ENCODE measurements around the gene DUSP22. TPM values are rescaled to one million over a fixed set of nuclear protein-coding genes. Genes with fewer than 3 reads are reported as not detected.

The DUSP22 gene
- total RNA-seq, 1 donor: 43.4 TPM

GRCh38 chr6:296151-297122, 4.2 kb downstream of the DUSP22 start:
- DNase-seq (ENCODE audit: low read depth in 2 of 3, low spot score in 2 of 3): peak in 2 of 3 donors; percentile 53 to 57

GRCh38 chr6:297571-298232, 5.4 kb downstream of the DUSP22 start:
- peak in 2 of 3 donors; percentile 40 to 63 for DNase-seq (ENCODE audit: low read depth in 2 of 3, low spot score in 2 of 3)

GRCh38 chr6:298233-299103, 6.2 kb downstream of the DUSP22 start:
- peak in 2 of 3 donors; percentile 56 to 66 for DNase-seq (ENCODE audit: low read depth in 2 of 3, low spot score in 2 of 3)

- DNase-seq (ENCODE audit: low read depth in 2 of 3, low spot score in 2 of 3): no peak
These were observed 7.1 kb downstream of the DUSP22 start for GRCh38 chr6:299104-299980.

GRCh38 chr6:300026-300425, 7.7 kb downstream of the DUSP22 start:
- DNase-seq (ENCODE audit: low read depth in 2 of 3, low spot score in 2 of 3): no peak

- DNase-seq (ENCODE audit: low read depth in 2 of 3, low spot score in 2 of 3): no peak
These were observed 8.4 kb downstream of the DUSP22 start for GRCh38 chr6:300494-301198.

GRCh38 chr6:301526-301925, 9.2 kb downstream of the DUSP22 start:
- no peak for DNase-seq (ENCODE audit: low read depth in 2 of 3, low spot score in 2 of 3)

- no peak for DNase-seq (ENCODE audit: low read depth in 2 of 3, low spot score in 2 of 3)
These were observed 9.8 kb downstream of the DUSP22 start for GRCh38 chr6:301929-302705.

GRCh38 chr6:302760-303159, 10.5 kb downstream of the DUSP22 start:
- no peak for DNase-seq (ENCODE audit: low read depth in 2 of 3, low spot score in 2 of 3)

GRCh38 chr6:303263-303662, 11.0 kb downstream of the DUSP22 start:
- DNase-seq (ENCODE audit: low read depth in 2 of 3, low spot score in 2 of 3): no peak

- no peak for DNase-seq (ENCODE audit: low read depth in 2 of 3, low spot score in 2 of 3)
These were observed 11.8 kb downstream of the DUSP22 start for GRCh38 chr6:303948-304558.

GRCh38 chr6:304833-305370, 12.6 kb downstream of the DUSP22 start:
- no peak for DNase-seq (ENCODE audit: low read depth in 2 of 3, low spot score in 2 of 3)

- DNase-seq (ENCODE audit: low read depth in 2 of 3, low spot score in 2 of 3): no peak
These were observed 13.3 kb downstream of the DUSP22 start for GRCh38 chr6:305371-306206.

- no peak for DNase-seq (ENCODE audit: low read depth in 2 of 3, low spot score in 2 of 3)
These were observed 14.4 kb downstream of the DUSP22 start for GRCh38 chr6:306641-307061.

GRCh38 chr6:307065-307814, 15.0 kb downstream of the DUSP22 start:
- no peak for DNase-seq (ENCODE audit: low read depth in 2 of 3, low spot score in 2 of 3)

GRCh38 chr6:307874-308273, 15.6 kb downstream of the DUSP22 start:
- DNase-seq (ENCODE audit: low read depth in 2 of 3, low spot score in 2 of 3): no peak

Measured in hematopoietic multipotent progenitor cell (in vitro differentiated cells).